HepG2 (cell line): ENCODE results near the gene CS. TPM values are rescaled to one million over a fixed set of nuclear protein-coding genes. Genes with fewer than 3 reads are reported as not detected.

Experiments used
- CHD4 ChIP-seq: fragments of 200-600 bp; sonication (generic); IDR thresholded peaks from 2 replicates; pipeline ENCODE4 v1.7.0; 2017; ENCODE audit warnings: mild to moderate bottlenecking, low read length, borderline replicate concordance
- CREM ChIP-seq, 2 experiments: sonication (generic) in 1 of 2; formaldehyde crosslinking in 1 of 2; IDR thresholded peaks; 2 replicates each; pipeline versions ENCODE4 v1.4.0 to v1.6.1; 2016 to 2020; ENCODE audit warnings: antibody characterized with exemption in 1 of 2, mild to moderate bottlenecking in 1 of 2, missing genetic modification reagents in 1 of 2
- KDM5A ChIP-seq: fragments of 200-600 bp; sonication (generic); IDR thresholded peaks from 2 replicates; pipeline ENCODE4 v1.7.0; 2018; ENCODE audit warnings: antibody characterized with exemption, mild to moderate bottlenecking, low read length, borderline replicate concordance
- RBM39 ChIP-seq: fragments of 200-400 bp; formaldehyde crosslinking; IDR thresholded peaks from one replicate; pipeline ENCODE4 v1.6.1; 2018; ENCODE audit warnings: antibody characterized with exemption, mild to moderate bottlenecking, low read depth, low read length; ENCODE audit not compliant: poor library complexity, severe bottlenecking
- TP53 ChIP-seq: sonication (generic); formaldehyde crosslinking; conservative IDR thresholded peaks from 2 replicates; pipeline ENCODE4 v1.4.0; 2020; ENCODE audit warnings: missing genetic modification reagents
- ZNF354B ChIP-seq: sonication (generic); formaldehyde crosslinking; IDR thresholded peaks from 2 replicates; pipeline ENCODE4 v1.8.0; 2022; ENCODE audit warnings: mild to moderate bottlenecking, missing genetic modification reagents
- polyA plus RNA-seq, 8 experiments: library from polyadenylated mRNA; depleted of rRNA in 3 of 8; stranded (reverse) in 7 of 8; unstranded in 1 of 8; fragments of >200 nt; fragmentation: Illumina TruSeq in 4 of 8; extraction: Trizol in 4 of 8; gene quantifications; 2 replicates each; pipeline versions ENCODE4 v1.2.1 to v1.2.3, GENCODE V29; 2011 to 2016; ENCODE audit warnings: low read depth in 4 of 8, missing spikeins in 1 of 8, mixed read lengths in 1 of 8; ENCODE audit not compliant: insufficient read depth in 1 of 8
- total RNA-seq, 5 experiments: library from RNA; depleted of rRNA; stranded (reverse); fragments of >200 nt; fragmentation: Illumina TruSeq; extraction: Trizol; gene quantifications; 2 replicates each; pipeline ENCODE4 v1.2.3, GENCODE V29; 2016; ENCODE audit warnings: low read depth in 1 of 5
- TF ChIP-seq, protein P1 (sequence below): sonication (generic); formaldehyde crosslinking; IDR thresholded peaks from 2 replicates; pipeline ENCODE4 v1.8.1; 2023; ENCODE audit warnings: mild to moderate bottlenecking, missing genetic modification reagents
- TF ChIP-seq, protein P2 (sequence below): sonication (generic); formaldehyde crosslinking; IDR thresholded peaks from 2 replicates; pipeline ENCODE4 v1.8.0; 2022; ENCODE audit warnings: missing genetic modification reagents, mild to moderate bottlenecking, inconsistent platforms, borderline replicate concordance

The CS gene
- total and polyA plus RNA-seq, 2 of the 13 experiments (the other 11 are each of a cell fraction or from before 2014, with no cell fraction given) = 173 to 175 TPM

DNA sequence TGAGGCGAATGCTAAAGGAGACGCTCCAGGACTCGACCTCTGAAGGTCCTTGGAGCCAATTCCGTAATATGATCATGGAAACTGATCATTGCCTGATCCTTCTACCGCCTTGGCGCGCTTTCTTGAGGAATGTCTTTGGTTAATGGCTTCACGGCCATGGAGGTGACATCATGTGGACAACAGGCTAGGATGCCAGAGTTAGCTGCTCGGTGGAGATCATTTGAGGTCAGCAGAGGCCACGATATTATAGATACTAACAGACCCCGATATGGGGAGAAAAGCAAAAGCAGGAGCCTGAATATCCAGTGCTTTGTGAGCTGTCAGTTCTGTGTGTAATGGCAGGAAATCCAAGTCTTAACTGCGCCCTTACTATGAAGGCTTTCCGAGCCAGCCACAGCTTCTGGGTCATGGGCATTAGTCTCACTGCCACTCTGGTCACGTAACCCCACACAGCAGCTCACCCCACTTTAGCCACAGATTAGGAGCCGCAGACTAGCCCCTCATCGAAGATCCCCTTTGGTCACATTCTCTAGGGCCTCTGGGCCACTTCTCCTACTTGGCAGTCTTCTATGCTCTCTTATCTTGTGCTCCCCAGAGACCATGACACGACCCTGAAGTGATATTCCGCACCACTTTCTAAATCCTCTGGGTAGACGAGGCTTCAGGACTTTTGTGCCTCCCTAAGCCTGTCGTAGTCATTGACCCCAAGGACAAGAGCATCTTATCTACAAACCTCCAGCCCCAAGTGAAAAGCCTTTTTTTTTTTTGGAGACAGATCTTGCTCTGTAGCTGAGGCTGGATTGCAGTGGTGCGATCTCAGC, 724 bp upstream of the CS start (continued):
- TF ChIP-seq CREM (IDR thresholded peaks at IDR 0.05) (0 out of 2 replicates have a peak, but pooled peaks have one; percentile 21), CREM (CRISPR knock-in tag; IDR thresholded peaks at IDR 0.05) (no peak), ZNF354B (0 out of 2 replicates have a peak, but pooled peaks have one; percentile 31), RBM39 (no peak), KDM5A (peak; percentile 1; the same call in 1 of the 2 replicates), CHD4 (0 out of 2 replicates have a peak, but pooled peaks have one; percentile 21), TP53 (CRISPR knock-in tag) (no peak)
- TF ChIP-seq, protein P1, sequence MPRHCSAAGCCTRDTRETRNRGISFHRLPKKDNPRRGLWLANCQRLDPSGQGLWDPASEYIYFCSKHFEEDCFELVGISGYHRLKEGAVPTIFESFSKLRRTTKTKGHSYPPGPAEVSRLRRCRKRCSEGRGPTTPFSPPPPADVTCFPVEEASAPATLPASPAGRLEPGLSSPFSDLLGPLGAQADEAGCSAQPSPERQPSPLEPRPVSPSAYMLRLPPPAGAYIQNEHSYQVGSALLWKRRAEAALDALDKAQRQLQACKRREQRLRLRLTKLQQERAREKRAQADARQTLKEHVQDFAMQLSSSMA = no peak
- TF ChIP-seq, protein P2, sequence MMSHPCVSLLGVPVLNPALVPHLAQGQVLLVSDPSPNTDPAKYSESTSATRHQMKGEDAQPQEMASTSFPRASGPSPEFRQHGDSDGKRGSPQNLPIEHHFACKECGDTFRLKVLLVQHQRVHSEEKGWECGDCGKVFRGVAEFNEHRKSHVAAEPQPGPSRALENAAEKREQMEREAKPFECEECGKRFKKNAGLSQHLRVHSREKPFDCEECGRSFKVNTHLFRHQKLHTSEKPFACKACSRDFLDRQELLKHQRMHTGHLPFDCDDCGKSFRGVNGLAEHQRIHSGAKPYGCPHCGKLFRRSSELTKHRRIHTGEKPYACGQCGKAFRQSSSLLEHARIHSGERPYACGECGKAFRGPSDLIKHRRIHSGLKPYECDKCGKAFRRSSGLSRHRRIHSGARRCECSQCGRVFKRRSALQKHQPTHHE = no peak
